A549 (cell line): Measurements from ENCODE around the gene RIMS1. TPM values are rescaled to one million over a fixed set of nuclear protein-coding genes. Genes with fewer than 3 reads are reported as not detected.

Experiments used
- ATAC-seq, 2 experiments: fragments of 200-7000 bp in 1 of 2; fragments of >200 bp in 1 of 2; cut with Nextera tagmentation in 1 of 2; cut with Tn5 transposase in 1 of 2; 3 replicates each; pipeline versions ENCODE4 v1.8.0 to v1.9.1; 2018 to 2020; ENCODE audit warnings: mild to moderate bottlenecking in 1 of 2, moderate library complexity in 1 of 2
- CTCF ChIA-PET: fragments of 300-600 bp; sonication (Branson Sonifier 250); formaldehyde crosslinking; extraction: SDS; loops from one replicate; lab custom pipeline; 2021; ENCODE audit warnings: antibody characterized with exemption, inconsistent platforms; lab: Yijun Ruan, JAX
- POLR2A ChIA-PET: fragments of 350-600 bp; formaldehyde crosslinking; extraction: SDS; loops from one replicate; lab custom pipeline; 2021; ENCODE audit warnings: antibody characterized with exemption, inconsistent platforms; lab: Yijun Ruan, JAX
- DNase-seq, 2 experiments: peaks; one replicate each; pipeline versions ENCODE4 v3.0.0 to v3.0.0-alpha.2; 2011 to 2016; ENCODE audit warnings: low read depth in 1 of 2, low spot score in 1 of 2
- FAIRE-seq: peaks from 2 replicates; lab custom pipeline; 2011; peaks lifted over from hg19 to GRCh38; lab: Jason Lieb, UNC
- H3K27ac ChIP-seq, 2 experiments: fragments of >200 bp; sonication (Bioruptor Twin); formaldehyde crosslinking; 3 replicates each; pipeline ENCODE4 v1.5.1; 2016 to 2017
- H3K4me1 ChIP-seq: fragments of >200 bp; sonication (Bioruptor Twin); formaldehyde crosslinking; 3 replicates; pipeline ENCODE4 v1.6.1; 2016
- H3K4me2 ChIP-seq: fragments of >200 bp; sonication (Bioruptor Twin); formaldehyde crosslinking; 3 replicates; pipeline ENCODE4 v1.6.1; 2016
- H3K4me3 ChIP-seq: fragments of >200 bp; sonication (Bioruptor Twin); formaldehyde crosslinking; 3 replicates; pipeline ENCODE4 v1.5.1; 2016
- H3K9me3 ChIP-seq: fragments of >200 bp; sonication (Bioruptor Twin); formaldehyde crosslinking; 3 replicates; pipeline ENCODE4 v1.6.1; 2016
- CBX8 ChIP-seq: fragments of 200-600 bp; sonication (generic); IDR thresholded peaks from 2 replicates; pipeline ENCODE4 v1.6.1; 2016
- CHD2 ChIP-seq: fragments of 150-350 bp; IDR thresholded peaks from 2 replicates; pipeline ENCODE4 v1.6.1; 2014; ENCODE audit warnings: low read length; ENCODE audit not compliant: partially characterized antibody
- CHD4 ChIP-seq: fragments of 200-600 bp; sonication (generic); IDR thresholded peaks from 2 replicates; pipeline ENCODE4 v1.6.1; 2016; ENCODE audit warnings: antibody characterized with exemption, mild to moderate bottlenecking, borderline replicate concordance
- EHF ChIP-seq: fragments of 250-450 bp; sonication (Bioruptor Pico); IDR thresholded peaks from 2 replicates; pipeline ENCODE4 v1.5.0; 2020; ENCODE audit warnings: mild to moderate bottlenecking
- EHMT2 ChIP-seq: fragments of 200-600 bp; sonication (generic); IDR thresholded peaks from 2 replicates; pipeline ENCODE4 v1.6.1; 2016; ENCODE audit warnings: antibody characterized with exemption, low read depth, mild to moderate bottlenecking, moderate library complexity
- ESRRA ChIP-seq: fragments of 150-350 bp; IDR thresholded peaks from 2 replicates; pipeline ENCODE4 v1.6.1; 2014; ENCODE audit warnings: mild to moderate bottlenecking, low read length, borderline replicate concordance
- GATA3 ChIP-seq: IDR thresholded peaks from 2 replicates; pipeline ENCODE4 v1.6.1; 2012; ENCODE audit warnings: borderline replicate concordance
- HDAC2 ChIP-seq: fragments of 200-600 bp; sonication (generic); IDR thresholded peaks from 2 replicates; pipeline ENCODE4 v1.6.1; 2016
- HEYL ChIP-seq: fragments of 250-450 bp; sonication (Bioruptor Pico); IDR thresholded peaks from 2 replicates; pipeline ENCODE4 v1.8.0; 2021; ENCODE audit warnings: mild to moderate bottlenecking, moderate library complexity
- JUN ChIP-seq, 2 experiments: fragments of >200 bp; sonication (Bioruptor Twin); formaldehyde crosslinking; IDR thresholded peaks; 2 replicates in 1 of 2; 3 replicates in 1 of 2; pipeline ENCODE4 v1.6.1; 2016 to 2017
- KDM1A ChIP-seq: fragments of 200-600 bp; sonication (generic); IDR thresholded peaks from 2 replicates; pipeline ENCODE4 v1.6.1; 2016; ENCODE audit warnings: low read depth, mild to moderate bottlenecking
- KDM5A ChIP-seq: fragments of 200-600 bp; sonication (generic); IDR thresholded peaks from 2 replicates; pipeline ENCODE4 v1.6.1; 2016; ENCODE audit warnings: antibody characterized with exemption, mild to moderate bottlenecking
- MAFK ChIP-seq: fragments of 450-650 bp; IDR thresholded peaks from 2 replicates; pipeline ENCODE4 v1.6.1; 2014; ENCODE audit not compliant: partially characterized antibody
- MYC ChIP-seq: IDR thresholded peaks from 2 replicates; pipeline ENCODE4 v1.6.1; 2012; ENCODE audit warnings: mild to moderate bottlenecking, inconsistent platforms, low read length, improper control_type of control experiment, borderline replicate concordance
- PHF8 ChIP-seq: fragments of 200-600 bp; sonication (generic); IDR thresholded peaks from 2 replicates; pipeline ENCODE4 v1.6.1; 2016; ENCODE audit warnings: low read depth, mild to moderate bottlenecking, antibody characterized with exemption, moderate library complexity, borderline replicate concordance
- POLR2A ChIP-seq: IDR thresholded peaks from 2 replicates; pipeline ENCODE4 v1.6.1; 2012; ENCODE audit warnings: mild to moderate bottlenecking, low read length
- POLR2AphosphoS2 ChIP-seq: conservative IDR thresholded peaks from 2 replicates; pipeline ENCODE4 v1.6.1; 2012; ENCODE audit warnings: low read length, improper control_type of control experiment, inconsistent platforms
- RARB ChIP-seq: fragments of 250-450 bp; sonication (Bioruptor Pico); IDR thresholded peaks from 2 replicates; pipeline ENCODE4 v1.8.0; 2021; ENCODE audit warnings: mild to moderate bottlenecking, moderate library complexity
- RFX5 ChIP-seq: fragments of 450-650 bp; IDR thresholded peaks from 2 replicates; pipeline ENCODE4 v1.7.1; 2014; ENCODE audit warnings: antibody characterized with exemption, mild to moderate bottlenecking, moderate library complexity
- RNF2 ChIP-seq: fragments of 200-600 bp; sonication (generic); IDR thresholded peaks from 2 replicates; pipeline ENCODE4 v1.6.1; 2016; ENCODE audit warnings: low read depth, mild to moderate bottlenecking, antibody characterized with exemption, moderate library complexity, borderline replicate concordance
- TP53 ChIP-seq: fragments of 250-450 bp; sonication (Bioruptor Pico); IDR thresholded peaks from 2 replicates; pipeline ENCODE4 v1.5.0; 2021; ENCODE audit warnings: mild to moderate bottlenecking, moderate library complexity
- ZC3H11A ChIP-seq: fragments of 450-650 bp; IDR thresholded peaks from 2 replicates; pipeline ENCODE4 v1.6.1; 2014; ENCODE audit warnings: antibody characterized with exemption, mild to moderate bottlenecking
- ZSCAN20 ChIP-seq: fragments of 250-450 bp; sonication (Bioruptor Pico); IDR thresholded peaks from 2 replicates; pipeline ENCODE4 v1.8.0; 2022; ENCODE audit warnings: mild to moderate bottlenecking, moderate library complexity
- WGBS: methylation state at CpG from one replicate; pipeline ENCODE4 v1.1.6; 2017; ENCODE audit errors: missing lambda C conversion rate; 5-methylcytosine and 5-hydroxymethylcytosine counted together
- polyA plus RNA-seq, 4 experiments: library from polyadenylated mRNA; depleted of rRNA in 3 of 4; stranded (reverse); fragments of >200 nt; fragmentation: RNase III in 1 of 4; extraction: RNeasy Plus Mini Kit Qiagen cat#74134 plus additional on column Dnase treatment in 1 of 4; gene quantifications; 2 replicates in 3 of 4; 3 replicates in 1 of 4; pipeline ENCODE4 v1.2.3, GENCODE V29; 2011 to 2017
- TF ChIP-seq, protein P1 (sequence below): fragments of >200 bp; sonication (Bioruptor Twin); formaldehyde crosslinking; IDR thresholded peaks from 3 replicates; pipeline ENCODE4 v1.5.1; 2016
- TF ChIP-seq, protein P2 (sequence below): fragments of 450-650 bp; IDR thresholded peaks from 2 replicates; pipeline ENCODE4 v1.6.1; 2014; ENCODE audit warnings: antibody characterized with exemption

The RIMS1 gene
- polyA plus RNA-seq, 2 of the 4 experiments (the other 2 are of a cell fraction), result 0.03 TPM; not detected in 1

DNA sequence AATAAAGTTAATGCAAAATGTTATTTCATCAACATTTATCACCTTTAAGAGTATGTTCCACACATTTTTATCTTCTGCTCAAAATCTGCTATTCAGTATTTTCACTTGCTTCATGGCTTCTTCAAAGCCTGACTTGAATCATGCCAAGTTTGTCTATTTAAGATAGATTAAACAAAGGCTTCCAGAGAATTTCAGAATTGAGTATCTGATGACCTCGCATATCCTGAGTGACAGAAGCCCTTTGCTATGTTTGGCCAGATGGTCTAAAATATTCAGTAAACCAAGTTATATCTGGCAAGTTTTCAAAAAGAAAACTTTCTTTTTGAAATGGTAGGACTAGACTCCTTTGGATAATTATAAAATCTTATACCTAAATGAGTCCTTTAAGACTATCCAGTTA lies 386.6 kb downstream of the RIMS1 start:
- DNase-seq, result no peak
- 20% methylated on average over 1 of the region's 1 CpG for WGBS
- POLR2A ChIA-PET, result no interaction called here
- H3K4me3 ChIP-seq, result no peak overlapping the region
- no peak overlapping the region for H3K4me2 ChIP-seq
- TF ChIP-seq MYC, result no peak
- TF ChIP-seq JUN (IDR thresholded peaks at IDR 0.05), result no peak
- no peak for TF ChIP-seq PHF8
- TF ChIP-seq RARB, result no peak
- TF ChIP-seq KDM1A, result no peak
- no peak for TF ChIP-seq POLR2A
- no peak for TF ChIP-seq HDAC2
- no peak for TF ChIP-seq CBX8
- CTCF ChIA-PET, result no interaction called here
- no peaks in the 10 kb centered on the region for H3K9me3 ChIP-seq
- no peaks in the 10 kb centered on the region for H3K4me1 ChIP-seq
- no peak overlapping the region for H3K27ac ChIP-seq
- no peak for FAIRE-seq
- no peak for ATAC-seq

DNA sequence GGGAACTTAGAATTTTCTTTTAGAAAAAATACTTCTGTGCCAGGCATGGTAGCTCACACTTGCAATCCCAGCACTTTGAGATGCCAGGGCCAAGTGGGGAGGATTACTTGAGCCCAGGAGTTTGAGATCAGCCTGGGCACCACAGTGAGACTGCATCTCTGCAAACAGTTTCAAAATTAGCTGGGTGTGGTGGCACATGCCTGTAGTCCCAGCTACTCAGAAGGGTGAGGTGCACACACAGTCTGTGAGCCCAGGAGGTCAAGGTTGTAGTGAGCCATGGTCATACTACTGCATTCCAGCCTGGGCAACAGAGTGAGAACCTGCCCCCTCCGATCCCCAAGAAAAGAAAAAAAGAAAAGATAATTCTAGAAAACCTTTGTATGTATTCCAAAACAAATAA lies 389.5 kb downstream of the RIMS1 start:
- ChIA-PET POLR2A (no interaction called here), CTCF (no interaction called here)
- Histone ChIP-seq H3K4me2 (no peak overlapping the region), H3K9me3 (no peaks in the 10 kb centered on the region), H3K4me3 (no peak overlapping the region), H3K4me1 (no peaks in the 10 kb centered on the region), H3K27ac (no peak overlapping the region)
- no peak for DNase-seq
- no peak for ATAC-seq
- TF ChIP-seq ZC3H11A (no peak), TP53 (CRISPR knock-in tag) (no peak), GATA3 (no peak), CHD4 (no peak), MYC (no peak), CHD2 (no peak), HEYL (CRISPR knock-in tag) (no peak), RFX5 (no peak), POLR2AphosphoS2 (no peak), MAFK (no peak), KDM5A (no peak), RNF2 (no peak), EHMT2 (no peak), PHF8 (no peak), KDM1A (no peak), ZSCAN20 (CRISPR knock-in tag) (no peak), ESRRA (no peak), EHF (CRISPR knock-in tag) (no peak)
- TF ChIP-seq, protein P1, sequence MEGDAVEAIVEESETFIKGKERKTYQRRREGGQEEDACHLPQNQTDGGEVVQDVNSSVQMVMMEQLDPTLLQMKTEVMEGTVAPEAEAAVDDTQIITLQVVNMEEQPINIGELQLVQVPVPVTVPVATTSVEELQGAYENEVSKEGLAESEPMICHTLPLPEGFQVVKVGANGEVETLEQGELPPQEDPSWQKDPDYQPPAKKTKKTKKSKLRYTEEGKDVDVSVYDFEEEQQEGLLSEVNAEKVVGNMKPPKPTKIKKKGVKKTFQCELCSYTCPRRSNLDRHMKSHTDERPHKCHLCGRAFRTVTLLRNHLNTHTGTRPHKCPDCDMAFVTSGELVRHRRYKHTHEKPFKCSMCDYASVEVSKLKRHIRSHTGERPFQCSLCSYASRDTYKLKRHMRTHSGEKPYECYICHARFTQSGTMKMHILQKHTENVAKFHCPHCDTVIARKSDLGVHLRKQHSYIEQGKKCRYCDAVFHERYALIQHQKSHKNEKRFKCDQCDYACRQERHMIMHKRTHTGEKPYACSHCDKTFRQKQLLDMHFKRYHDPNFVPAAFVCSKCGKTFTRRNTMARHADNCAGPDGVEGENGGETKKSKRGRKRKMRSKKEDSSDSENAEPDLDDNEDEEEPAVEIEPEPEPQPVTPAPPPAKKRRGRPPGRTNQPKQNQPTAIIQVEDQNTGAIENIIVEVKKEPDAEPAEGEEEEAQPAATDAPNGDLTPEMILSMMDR, result no peak
- TF ChIP-seq, protein P2, sequence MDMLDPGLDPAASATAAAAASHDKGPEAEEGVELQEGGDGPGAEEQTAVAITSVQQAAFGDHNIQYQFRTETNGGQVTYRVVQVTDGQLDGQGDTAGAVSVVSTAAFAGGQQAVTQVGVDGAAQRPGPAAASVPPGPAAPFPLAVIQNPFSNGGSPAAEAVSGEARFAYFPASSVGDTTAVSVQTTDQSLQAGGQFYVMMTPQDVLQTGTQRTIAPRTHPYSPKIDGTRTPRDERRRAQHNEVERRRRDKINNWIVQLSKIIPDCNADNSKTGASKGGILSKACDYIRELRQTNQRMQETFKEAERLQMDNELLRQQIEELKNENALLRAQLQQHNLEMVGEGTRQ, result no peak
- 33% methylated on average over 1 of the region's 1 CpG for WGBS
- FAIRE-seq, result no peak

DNA sequence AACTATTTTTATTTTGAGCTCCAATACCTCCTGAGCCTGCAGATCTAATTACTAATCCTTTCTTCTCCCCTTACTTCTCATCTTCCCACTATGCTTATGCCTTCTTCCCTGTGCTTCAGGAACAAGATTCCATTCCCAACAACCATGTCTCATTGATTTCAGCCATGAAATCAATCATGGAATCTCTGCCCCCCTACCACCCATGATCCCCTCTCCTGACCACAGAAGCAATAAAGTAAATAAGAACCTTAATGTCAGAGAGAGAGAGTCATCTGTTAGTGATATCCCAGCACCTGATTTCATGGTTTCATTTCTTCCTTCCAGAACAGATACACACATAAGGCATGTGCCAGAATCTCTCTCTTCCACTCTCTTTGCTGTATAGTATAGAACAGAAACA lies 395.9 kb downstream of the RIMS1 start:
- Histone ChIP-seq H3K9me3 (no peaks in the 10 kb centered on the region), H3K4me1 (no peaks in the 10 kb centered on the region), H3K4me2 (no peak overlapping the region), H3K27ac (no peak overlapping the region), H3K4me3 (no peak overlapping the region)
- FAIRE-seq (no peak), ATAC-seq (no peak), DNase-seq (no peak)
- ChIA-PET POLR2A (no interaction called here), CTCF (no interaction called here)
- no peak for TF ChIP-seq TP53 (CRISPR knock-in tag)
